Adrenal gland (tissue), 5 donors: ENCODE results near the gene GRID1.

Experiments used
- CTCF ChIP-seq, 6 experiments: fragments of 450-650 bp in 4 of 6; fragments of 200-600 bp in 2 of 6; sonication (generic) in 1 of 6; IDR thresholded peaks; 1 replicate in 5 of 6; 2 replicates in 1 of 6; pipeline versions ENCODE4 v1.5.1 to v1.8.0; 2016 to 2021; ENCODE audit warnings: antibody characterized with exemption in 6 of 6, mild to moderate bottlenecking in 2 of 6, moderate library complexity in 1 of 6
- POLR2A ChIP-seq, 2 donors: fragments of 450-650 bp; IDR thresholded peaks; one replicate each; pipeline ENCODE4 v1.6.1; 2017; ENCODE audit warnings: antibody characterized with exemption in 2 of 2, mild to moderate bottlenecking in 2 of 2, moderate library complexity in 1 of 2
- donor health status: DM: no; HTN: no; CAD: no.

- no peak for TF ChIP-seq CTCF (IDR thresholded peaks at IDR 0.05)
- no peak for TF ChIP-seq POLR2A (IDR thresholded peaks at IDR 0.05)
Observed at GRCh38 chr10:85900061-85900460, 466.5 kb downstream of the GRID1 start.
